ENCODE measurements around the gene TAF11. TPM values are rescaled to one million over a fixed set of nuclear protein-coding genes. Genes with fewer than 3 reads are reported as not detected.
A peak's percentile ranks its signal among the peaks of the same experiment; 100 is the strongest.

Gene TAF11
- total and polyA plus RNA-seq, 4 donors: 7.3 to 16.0 (median 12.1) TPM

DNA sequence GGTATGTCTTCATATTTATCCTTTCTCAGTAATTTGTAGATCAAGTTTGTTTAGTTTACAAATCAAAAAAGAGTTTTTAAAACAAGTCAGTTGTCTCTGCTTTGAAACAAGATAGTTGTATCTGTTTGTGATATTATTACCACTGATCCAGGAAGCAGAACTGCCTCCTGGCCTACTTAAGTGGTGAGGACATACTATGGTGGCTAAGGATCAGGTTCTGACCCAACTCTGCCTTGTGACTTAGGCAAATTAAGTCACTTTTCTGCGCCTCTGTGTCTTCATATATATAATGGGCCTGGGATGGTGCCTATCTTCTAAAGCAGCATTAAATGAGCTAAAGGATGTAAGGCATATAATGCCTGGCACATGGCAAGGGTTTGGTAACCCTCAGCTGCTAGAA is 9.9 kb upstream of the TAF11 start:
- Histone ChIP-seq H3K36me3 (ENCODE audit: control insufficient read depth in 4 of 4, insufficient read depth in 3 of 4, low read depth in 1 of 4, low read length in 3 of 4) (no peaks in the 10 kb centered on the region), H3K27me3 (ENCODE audit: control insufficient read depth in 4 of 4, insufficient read depth in 4 of 4, low read length in 3 of 4) (no peaks in the 10 kb centered on the region), H3K27ac (ENCODE audit: low read depth in 1 of 2, low read length in 2 of 2) (peak overlapping the region in 1 of 2 donors; percentile 24), H3K4me3 (ENCODE audit: low read depth in 1 of 3, low read length in 3 of 3) (no peak overlapping the region), H3K4me1 (ENCODE audit: control insufficient read depth in 4 of 4, insufficient read depth in 4 of 4, low read length in 3 of 4) (peaks cover 0 to 5% (median 1%) of the 10 kb centered on the region in 4 donors), H3K9me3 (ENCODE audit: control insufficient read depth in 4 of 4, low read length in 3 of 4) (no peaks in the 10 kb centered on the region), H3K9ac (ENCODE audit: low read depth in 1 of 2, low read length in 2 of 2) (no peak overlapping the region)
- WGBS: 87% methylated on average over 1 of the region's 1 CpG
- no peak for DNase-seq (ENCODE audit: low spot score)
- TF ChIP-seq SP1 (IDR thresholded peaks at IDR 0.05): no peak
- TF ChIP-seq FOXA1 (IDR thresholded peaks at IDR 0.05): no peak
- TF ChIP-seq, protein P1, sequence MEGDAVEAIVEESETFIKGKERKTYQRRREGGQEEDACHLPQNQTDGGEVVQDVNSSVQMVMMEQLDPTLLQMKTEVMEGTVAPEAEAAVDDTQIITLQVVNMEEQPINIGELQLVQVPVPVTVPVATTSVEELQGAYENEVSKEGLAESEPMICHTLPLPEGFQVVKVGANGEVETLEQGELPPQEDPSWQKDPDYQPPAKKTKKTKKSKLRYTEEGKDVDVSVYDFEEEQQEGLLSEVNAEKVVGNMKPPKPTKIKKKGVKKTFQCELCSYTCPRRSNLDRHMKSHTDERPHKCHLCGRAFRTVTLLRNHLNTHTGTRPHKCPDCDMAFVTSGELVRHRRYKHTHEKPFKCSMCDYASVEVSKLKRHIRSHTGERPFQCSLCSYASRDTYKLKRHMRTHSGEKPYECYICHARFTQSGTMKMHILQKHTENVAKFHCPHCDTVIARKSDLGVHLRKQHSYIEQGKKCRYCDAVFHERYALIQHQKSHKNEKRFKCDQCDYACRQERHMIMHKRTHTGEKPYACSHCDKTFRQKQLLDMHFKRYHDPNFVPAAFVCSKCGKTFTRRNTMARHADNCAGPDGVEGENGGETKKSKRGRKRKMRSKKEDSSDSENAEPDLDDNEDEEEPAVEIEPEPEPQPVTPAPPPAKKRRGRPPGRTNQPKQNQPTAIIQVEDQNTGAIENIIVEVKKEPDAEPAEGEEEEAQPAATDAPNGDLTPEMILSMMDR (IDR thresholded peaks at IDR 0.05; ENCODE audit: low read depth, low read length, missing input control): no peak
- no peak for TF ChIP-seq HNF4G (IDR thresholded peaks at IDR 0.05)
- TF ChIP-seq FOXA2 (IDR thresholded peaks at IDR 0.05): no peak
- TF ChIP-seq TAF1 (conservative IDR thresholded peaks at IDR 0.05): no peak
- TF ChIP-seq, protein P2, sequence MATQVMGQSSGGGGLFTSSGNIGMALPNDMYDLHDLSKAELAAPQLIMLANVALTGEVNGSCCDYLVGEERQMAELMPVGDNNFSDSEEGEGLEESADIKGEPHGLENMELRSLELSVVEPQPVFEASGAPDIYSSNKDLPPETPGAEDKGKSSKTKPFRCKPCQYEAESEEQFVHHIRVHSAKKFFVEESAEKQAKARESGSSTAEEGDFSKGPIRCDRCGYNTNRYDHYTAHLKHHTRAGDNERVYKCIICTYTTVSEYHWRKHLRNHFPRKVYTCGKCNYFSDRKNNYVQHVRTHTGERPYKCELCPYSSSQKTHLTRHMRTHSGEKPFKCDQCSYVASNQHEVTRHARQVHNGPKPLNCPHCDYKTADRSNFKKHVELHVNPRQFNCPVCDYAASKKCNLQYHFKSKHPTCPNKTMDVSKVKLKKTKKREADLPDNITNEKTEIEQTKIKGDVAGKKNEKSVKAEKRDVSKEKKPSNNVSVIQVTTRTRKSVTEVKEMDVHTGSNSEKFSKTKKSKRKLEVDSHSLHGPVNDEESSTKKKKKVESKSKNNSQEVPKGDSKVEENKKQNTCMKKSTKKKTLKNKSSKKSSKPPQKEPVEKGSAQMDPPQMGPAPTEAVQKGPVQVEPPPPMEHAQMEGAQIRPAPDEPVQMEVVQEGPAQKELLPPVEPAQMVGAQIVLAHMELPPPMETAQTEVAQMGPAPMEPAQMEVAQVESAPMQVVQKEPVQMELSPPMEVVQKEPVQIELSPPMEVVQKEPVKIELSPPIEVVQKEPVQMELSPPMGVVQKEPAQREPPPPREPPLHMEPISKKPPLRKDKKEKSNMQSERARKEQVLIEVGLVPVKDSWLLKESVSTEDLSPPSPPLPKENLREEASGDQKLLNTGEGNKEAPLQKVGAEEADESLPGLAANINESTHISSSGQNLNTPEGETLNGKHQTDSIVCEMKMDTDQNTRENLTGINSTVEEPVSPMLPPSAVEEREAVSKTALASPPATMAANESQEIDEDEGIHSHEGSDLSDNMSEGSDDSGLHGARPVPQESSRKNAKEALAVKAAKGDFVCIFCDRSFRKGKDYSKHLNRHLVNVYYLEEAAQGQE (IDR thresholded peaks at IDR 0.05): no peak
- no peak for TF ChIP-seq JUND (IDR thresholded peaks at IDR 0.05)
- TF ChIP-seq GABPA (IDR thresholded peaks at IDR 0.05 in 1 of 2, conservative IDR thresholded peaks at IDR 0.05 in 1 of 2): no peak
- no peak for TF ChIP-seq EGR1 (IDR thresholded peaks at IDR 0.05; ENCODE audit: low read depth in 2 of 2)
- TF ChIP-seq, protein P3, sequence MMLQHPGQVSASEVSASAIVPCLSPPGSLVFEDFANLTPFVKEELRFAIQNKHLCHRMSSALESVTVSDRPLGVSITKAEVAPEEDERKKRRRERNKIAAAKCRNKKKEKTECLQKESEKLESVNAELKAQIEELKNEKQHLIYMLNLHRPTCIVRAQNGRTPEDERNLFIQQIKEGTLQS (IDR thresholded peaks at IDR 0.05): no peak
- TF ChIP-seq, protein P4, sequence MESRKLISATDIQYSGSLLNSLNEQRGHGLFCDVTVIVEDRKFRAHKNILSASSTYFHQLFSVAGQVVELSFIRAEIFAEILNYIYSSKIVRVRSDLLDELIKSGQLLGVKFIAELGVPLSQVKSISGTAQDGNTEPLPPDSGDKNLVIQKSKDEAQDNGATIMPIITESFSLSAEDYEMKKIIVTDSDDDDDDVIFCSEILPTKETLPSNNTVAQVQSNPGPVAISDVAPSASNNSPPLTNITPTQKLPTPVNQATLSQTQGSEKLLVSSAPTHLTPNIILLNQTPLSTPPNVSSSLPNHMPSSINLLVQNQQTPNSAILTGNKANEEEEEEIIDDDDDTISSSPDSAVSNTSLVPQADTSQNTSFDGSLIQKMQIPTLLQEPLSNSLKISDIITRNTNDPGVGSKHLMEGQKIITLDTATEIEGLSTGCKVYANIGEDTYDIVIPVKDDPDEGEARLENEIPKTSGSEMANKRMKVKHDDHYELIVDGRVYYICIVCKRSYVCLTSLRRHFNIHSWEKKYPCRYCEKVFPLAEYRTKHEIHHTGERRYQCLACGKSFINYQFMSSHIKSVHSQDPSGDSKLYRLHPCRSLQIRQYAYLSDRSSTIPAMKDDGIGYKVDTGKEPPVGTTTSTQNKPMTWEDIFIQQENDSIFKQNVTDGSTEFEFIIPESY (IDR thresholded peaks at IDR 0.05): no peak
- TF ChIP-seq YY1 (IDR thresholded peaks at IDR 0.05): no peak
- TF ChIP-seq HNF4A (conservative IDR thresholded peaks at IDR 0.05): no peak
- TF ChIP-seq RAD21 (IDR thresholded peaks at IDR 0.05): no peak
- TF ChIP-seq, protein P5, sequence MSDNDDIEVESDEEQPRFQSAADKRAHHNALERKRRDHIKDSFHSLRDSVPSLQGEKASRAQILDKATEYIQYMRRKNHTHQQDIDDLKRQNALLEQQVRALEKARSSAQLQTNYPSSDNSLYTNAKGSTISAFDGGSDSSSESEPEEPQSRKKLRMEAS (IDR thresholded peaks at IDR 0.05): no peak

DNA sequence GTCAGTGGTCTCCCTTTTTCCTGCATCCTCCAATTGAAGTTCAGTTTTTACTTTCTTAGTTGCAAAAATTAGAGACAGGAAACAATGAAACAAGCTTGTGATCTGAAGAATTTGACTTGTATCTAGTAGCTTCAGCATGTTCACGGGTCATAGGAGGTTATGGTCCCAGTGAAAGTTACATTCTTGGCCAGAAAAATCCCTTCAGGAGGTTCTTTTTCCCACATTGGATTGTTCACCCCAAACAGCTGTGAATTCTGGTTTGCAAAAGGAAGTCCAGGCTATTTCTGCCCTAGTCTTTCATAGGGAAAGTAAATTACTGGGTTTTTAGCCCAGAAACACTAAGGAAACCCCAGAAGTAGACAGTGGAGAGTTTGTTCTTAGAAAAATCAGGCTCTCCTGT is 9.3 kb upstream of the TAF11 start:
- no peak overlapping the region for H3K4me3 ChIP-seq (ENCODE audit: low read depth in 1 of 3, low read length in 3 of 3)
- H3K27ac ChIP-seq (ENCODE audit: low read depth in 1 of 2, low read length in 2 of 2): no peak overlapping the region
- TF ChIP-seq GABPA (IDR thresholded peaks at IDR 0.05 in 1 of 2, conservative IDR thresholded peaks at IDR 0.05 in 1 of 2) (no peak), NR2F2 (IDR thresholded peaks at IDR 0.05) (peak; percentile 64), RXRA (IDR thresholded peaks at IDR 0.05) (peak in 1 of 2 donors; percentile 37), TAF1 (conservative IDR thresholded peaks at IDR 0.05) (no peak), EGR1 (IDR thresholded peaks at IDR 0.05; ENCODE audit: low read depth in 2 of 2) (no peak)
- no peaks in the 10 kb centered on the region for H3K27me3 ChIP-seq (ENCODE audit: control insufficient read depth in 4 of 4, insufficient read depth in 4 of 4, low read length in 3 of 4)
- H3K9ac ChIP-seq (ENCODE audit: low read depth in 1 of 2, low read length in 2 of 2): no peak overlapping the region
- H3K9me3 ChIP-seq (ENCODE audit: control insufficient read depth in 4 of 4, low read length in 3 of 4): no peaks in the 10 kb centered on the region
- WGBS: 78% methylated on average over 1 of the region's 1 CpG
- no peaks in the 10 kb centered on the region for H3K36me3 ChIP-seq (ENCODE audit: control insufficient read depth in 4 of 4, insufficient read depth in 3 of 4, low read depth in 1 of 4, low read length in 3 of 4)
- DNase-seq (ENCODE audit: low spot score): no peak
- peaks cover 0 to 4% (median 1%) of the 10 kb centered on the region in 4 donors for H3K4me1 ChIP-seq (ENCODE audit: control insufficient read depth in 4 of 4, insufficient read depth in 4 of 4, low read length in 3 of 4)

All from liver (tissue), 9 donors.